IMR-90 (cell line): Measurements from ENCODE around the gene AKT3. TPM values are rescaled to one million over a fixed set of nuclear protein-coding genes. Genes with fewer than 3 reads are reported as not detected.

ENCODE experiments used
- ATAC-seq: fragments of 200-7000 bp; cut with Tn5 transposase; 2 replicates; pipeline ENCODE4 v1.9.1; 2020; ENCODE audit warnings: low read depth, mild to moderate bottlenecking, moderate library complexity
- BruUV-seq: library from RNA; stranded (reverse); fragments of 400-500 nt; replicated peaks from 2 replicates; lab custom pipeline; 2021; lab: Mats Ljungman, UMichigan
- CTCF ChIA-PET: fragments of 300-600 bp; formaldehyde crosslinking; extraction: SDS; loops from one replicate; lab custom pipeline; 2021; ENCODE audit warnings: antibody characterized with exemption; lab: Yijun Ruan, JAX
- POLR2A ChIA-PET: fragments of 300-600 bp; sonication (Branson Sonifier 250); formaldehyde crosslinking; loops from one replicate; lab custom pipeline; 2022; ENCODE audit warnings: antibody characterized with exemption; ENCODE audit not compliant: unreplicated experiment; lab: Charles Lee
- DNase-seq: peaks from one replicate; pipeline ENCODE4 v3.0.0; 2013
- H2AFZ ChIP-seq: replicated peaks from 2 replicates; pipeline ENCODE3; 2013; ENCODE audit warnings: low read length, mild to moderate bottlenecking; ENCODE audit not compliant: poor library complexity
- H2AK5ac ChIP-seq: 2 replicates; pipeline ENCODE4 v1.6.1; 2013; ENCODE audit warnings: low read depth, low read length, inconsistent platforms
- H2AK9ac ChIP-seq: replicated peaks from 2 replicates; pipeline ENCODE3; 2013; ENCODE audit warnings: mild to moderate bottlenecking, low read depth, low read length, moderate library complexity; ENCODE audit not compliant: poor library complexity
- H2BK120ac ChIP-seq: 2 replicates; pipeline ENCODE4 v1.6.1; 2013; ENCODE audit warnings: low read depth, low read length, inconsistent platforms
- H2BK15ac ChIP-seq: 3 replicates; pipeline ENCODE4 v1.6.1; 2013; ENCODE audit warnings: low read depth, low read length, inconsistent platforms
- H2BK20ac ChIP-seq: 2 replicates; pipeline ENCODE4 v1.6.1; 2013; ENCODE audit warnings: low read depth, mild to moderate bottlenecking, inconsistent platforms, low read length, moderate library complexity
- H2BK5ac ChIP-seq: 2 replicates; pipeline ENCODE4 v1.6.1; 2013; ENCODE audit warnings: mild to moderate bottlenecking, low read depth, low read length, inconsistent platforms; ENCODE audit not compliant: poor library complexity, severe bottlenecking
- H3K14ac ChIP-seq: replicated peaks from 2 replicates; pipeline ENCODE4 v1.6.1; 2013; ENCODE audit warnings: low read depth, low read length, inconsistent platforms
- H3K18ac ChIP-seq: 2 replicates; pipeline ENCODE4 v1.6.1; 2013; ENCODE audit warnings: low read depth, low read length, control low read depth
- H3K23ac ChIP-seq: 2 replicates; pipeline ENCODE4 v1.6.1; 2013; ENCODE audit warnings: low read depth, low read length, inconsistent platforms
- H3K27ac ChIP-seq: 2 replicates; pipeline ENCODE4 v1.5.1; 2013; ENCODE audit warnings: mild to moderate bottlenecking, control low read depth, low read length; ENCODE audit not compliant: insufficient read depth
- H3K27me3 ChIP-seq: 2 replicates; pipeline ENCODE4 v1.6.1; 2013; ENCODE audit warnings: low read length; ENCODE audit not compliant: control insufficient read depth, insufficient read depth
- H3K36me3 ChIP-seq: 2 replicates; pipeline ENCODE4 v1.6.1; 2013; ENCODE audit warnings: low read length, mixed read lengths; ENCODE audit not compliant: control insufficient read depth, insufficient read depth
- H3K4ac ChIP-seq: 2 replicates; pipeline ENCODE4 v1.6.1; 2013; ENCODE audit warnings: low read depth, low read length, inconsistent platforms
- H3K4me1 ChIP-seq: 2 replicates; pipeline ENCODE4 v1.6.1; 2013; ENCODE audit warnings: low read length, mixed read lengths; ENCODE audit not compliant: control insufficient read depth, insufficient read depth
- H3K4me2 ChIP-seq: 2 replicates; pipeline ENCODE4 v1.6.1; 2013; ENCODE audit warnings: low read depth, mild to moderate bottlenecking, control low read depth, low read length, moderate library complexity
- H3K4me3 ChIP-seq: 2 replicates; pipeline ENCODE4 v1.5.1; 2013; ENCODE audit warnings: low read depth, mild to moderate bottlenecking, control low read depth, low read length, moderate library complexity; ENCODE audit not compliant: insufficient read depth
- H3K56ac ChIP-seq: 2 replicates; pipeline ENCODE4 v1.6.1; 2013; ENCODE audit warnings: low read length, inconsistent platforms; ENCODE audit not compliant: insufficient read depth; ENCODE audit errors: extremely low read depth
- H3K79me1 ChIP-seq, 2 experiments: 2 replicates each; pipeline ENCODE4 v1.6.1; 2013; ENCODE audit warnings: low read length in 2 of 2, inconsistent platforms in 1 of 2, low read depth in 1 of 2
- H3K9ac ChIP-seq: 2 replicates; pipeline ENCODE4 v1.6.1; 2013; ENCODE audit warnings: low read depth, low read length, control low read depth
- H3K9me1 ChIP-seq: 2 replicates; pipeline ENCODE4 v1.6.1; 2013; ENCODE audit warnings: low read length, inconsistent platforms; ENCODE audit not compliant: insufficient read depth
- H3K9me3 ChIP-seq: 2 replicates; pipeline ENCODE4 v1.6.1; 2013; ENCODE audit warnings: low read length; ENCODE audit not compliant: control insufficient read depth, insufficient read depth
- H4K20me1 ChIP-seq: 2 replicates; pipeline ENCODE4 v1.6.1; 2013; ENCODE audit warnings: low read length, inconsistent platforms; ENCODE audit not compliant: insufficient read depth
- H4K5ac ChIP-seq: 2 replicates; pipeline ENCODE4 v1.6.1; 2013; ENCODE audit warnings: mild to moderate bottlenecking, low read depth, low read length, control low read depth
- H4K8ac ChIP-seq, 2 experiments: 2 replicates each; pipeline ENCODE4 v1.6.1; 2013; ENCODE audit warnings: low read depth in 2 of 2, low read length in 2 of 2, control low read depth in 1 of 2, inconsistent platforms in 1 of 2
- H4K91ac ChIP-seq: 2 replicates; pipeline ENCODE4 v1.6.1; 2013; ENCODE audit warnings: low read depth, low read length, inconsistent platforms; ENCODE audit not compliant: insufficient read depth
- BHLHE40 ChIP-seq: fragments of 150-350 bp; IDR thresholded peaks from 2 replicates; pipeline ENCODE4 v1.6.1; 2016; ENCODE audit warnings: mild to moderate bottlenecking, low read depth, low read length
- CEBPB ChIP-seq: IDR thresholded peaks from 2 replicates; pipeline ENCODE4 v1.6.1; 2012; ENCODE audit warnings: low read depth, low read length, improper control_type of control experiment
- CHD1 ChIP-seq: IDR thresholded peaks from 2 replicates; pipeline ENCODE4 v1.6.1; 2012; ENCODE audit warnings: low read depth, low read length, improper control_type of control experiment
- FOS ChIP-seq: fragments of 150-350 bp; IDR thresholded peaks from 2 replicates; pipeline ENCODE4 v1.6.1; 2016; ENCODE audit warnings: low read depth, low read length
- MAFK ChIP-seq: IDR thresholded peaks from 2 replicates; pipeline ENCODE4 v1.6.1; 2012; ENCODE audit warnings: low read depth, low read length, improper control_type of control experiment
- MAZ ChIP-seq: IDR thresholded peaks from 2 replicates; pipeline ENCODE4 v1.6.1; 2012; ENCODE audit warnings: low read depth, mild to moderate bottlenecking, low read length, improper control_type of control experiment, moderate library complexity, borderline replicate concordance
- MXI1 ChIP-seq: IDR thresholded peaks from 2 replicates; pipeline ENCODE4 v1.6.1; 2012; ENCODE audit warnings: low read depth, mild to moderate bottlenecking, low read length, moderate library complexity, borderline replicate concordance
- NFE2L2 ChIP-seq: fragments of 150-350 bp; IDR thresholded peaks from 2 replicates; pipeline ENCODE4 v1.6.1; 2016; ENCODE audit warnings: low read depth, mild to moderate bottlenecking, low read length
- POLR2A ChIP-seq: IDR thresholded peaks from 2 replicates; pipeline ENCODE4 v1.6.1; 2012; ENCODE audit warnings: mild to moderate bottlenecking, low read depth, low read length
- RAD21 ChIP-seq: IDR thresholded peaks from 2 replicates; pipeline ENCODE4 v1.6.1; 2012; ENCODE audit warnings: low read length, improper control_type of control experiment
- RCOR1 ChIP-seq: IDR thresholded peaks from 2 replicates; pipeline ENCODE4 v1.6.1; 2012; ENCODE audit warnings: mild to moderate bottlenecking, low read length, improper control_type of control experiment; ENCODE audit not compliant: insufficient replicate concordance
- RFX5 ChIP-seq: IDR thresholded peaks from 2 replicates; pipeline ENCODE4 v1.8.0; 2012; ENCODE audit warnings: low read depth, mild to moderate bottlenecking, low read length, moderate library complexity
- SMC3 ChIP-seq: fragments of 150-350 bp; IDR thresholded peaks from 2 replicates; pipeline ENCODE4 v1.6.1; 2016; ENCODE audit warnings: low read depth, mild to moderate bottlenecking, antibody characterized with exemption, low read length, moderate library complexity
- dilution Hi-C: fragments of 300-500 bp; cut with HindIII; formaldehyde crosslinking; loops from one replicate; pipeline ENCODE4 v1.14.3; 2018; ENCODE audit warnings: low sequenced_read_pairs; ENCODE audit not compliant: unreplicated experiment
- in situ Hi-C: fragments of 300-500 bp; cut with MboI; formaldehyde crosslinking; loops from 3 replicates; pipeline ENCODE4 v1.14.3; 2019; ENCODE audit warnings: low sequenced_read_pairs, inconsistent platforms, mixed read lengths
- intact Hi-C: fragments of 100-400 bp; cut with micrococcal nuclease; formaldehyde crosslinking; loops from 2 replicates; pipeline ENCODE4 v1.10.0; 2022
- polyA plus RNA-seq, 3 experiments: library from polyadenylated mRNA; depleted of rRNA; stranded (reverse); fragments of >200 nt; gene quantifications; 2 replicates each; pipeline ENCODE4 v1.2.3, GENCODE V29; 2012; ENCODE audit warnings: low replicate concordance in 1 of 3
- total RNA-seq: library from RNA; depleted of rRNA; stranded (reverse); fragments of >200 nt; gene quantifications from 2 replicates; pipeline ENCODE4 v1.2.3, GENCODE V29; 2012
- TF ChIP-seq, protein P1 (sequence below): fragments of 150-350 bp; IDR thresholded peaks from 2 replicates; pipeline ENCODE4 v1.6.1; 2016; ENCODE audit warnings: low read depth, mild to moderate bottlenecking, low read length, moderate library complexity, borderline replicate concordance
- TF ChIP-seq, protein P2 (sequence below): fragments of 150-350 bp; IDR thresholded peaks from 2 replicates; pipeline ENCODE4 v1.6.1; 2017; ENCODE audit warnings: mild to moderate bottlenecking, antibody characterized with exemption, low read length, low read depth
- TF ChIP-seq, protein P3 (sequence below): conservative IDR thresholded peaks from 2 replicates; pipeline ENCODE4 v1.5.1; 2012; ENCODE audit warnings: mild to moderate bottlenecking, low read depth, low read length, improper control_type of control experiment

The AKT3 gene
- total and polyA plus RNA-seq, 2 of the 4 experiments (the other 2 are of a cell fraction), result 15.2 to 19.4 TPM

GRCh38 chr1:243680860-243681259 lies 169.2 kb downstream of the AKT3 start:
- DNase-seq (no peak), ATAC-seq (no peak)
- no peak overlapping the region for H3K56ac ChIP-seq
- no peak overlapping the region for H2BK5ac ChIP-seq
- no TSS peak for BruUV-seq
- peaks cover 10% of the 10 kb centered on the region in 2 experiments; a peak in 3 of 4 replicates for H3K79me1 ChIP-seq
- no peak overlapping the region for H4K8ac ChIP-seq
- H3K9ac ChIP-seq, result no peak overlapping the region
- H2BK120ac ChIP-seq, result no peak overlapping the region
- no peak overlapping the region for H2BK20ac ChIP-seq
- in situ Hi-C loops, result no loop called here
- no peak overlapping the region for H3K4me3 ChIP-seq
- no peak overlapping the region; the same call in 1 of the 2 replicates for H3K23ac ChIP-seq
- H2BK15ac ChIP-seq, result no peak overlapping the region
- no peak overlapping the region for H2AK9ac ChIP-seq
- no peak overlapping the region for H3K14ac ChIP-seq
- H2AK5ac ChIP-seq, result no peak overlapping the region
- H4K91ac ChIP-seq, result no peak overlapping the region
- no peaks in the 10 kb centered on the region for H3K9me3 ChIP-seq
- ChIA-PET POLR2A (interaction anchor here (0.6 kb wide), 1 partner anchor 609 kb away, joined by 3 read pairs; no protein-coding TSS in a partner anchor), CTCF (no interaction called here)
- no peaks in the 10 kb centered on the region for H4K20me1 ChIP-seq
- no peak overlapping the region for H3K4ac ChIP-seq
- no peak overlapping the region for H2AFZ ChIP-seq
- TF ChIP-seq POLR2A (no peak), CEBPB (no peak), BHLHE40 (no peak), MXI1 (no peak), SMC3 (no peak), CHD1 (no peak), NFE2L2 (no peak), RCOR1 (no peak), FOS (no peak), MAFK (no peak), MAZ (no peak), RFX5 (no peak), RAD21 (no peak)
- TF ChIP-seq, protein P1, sequence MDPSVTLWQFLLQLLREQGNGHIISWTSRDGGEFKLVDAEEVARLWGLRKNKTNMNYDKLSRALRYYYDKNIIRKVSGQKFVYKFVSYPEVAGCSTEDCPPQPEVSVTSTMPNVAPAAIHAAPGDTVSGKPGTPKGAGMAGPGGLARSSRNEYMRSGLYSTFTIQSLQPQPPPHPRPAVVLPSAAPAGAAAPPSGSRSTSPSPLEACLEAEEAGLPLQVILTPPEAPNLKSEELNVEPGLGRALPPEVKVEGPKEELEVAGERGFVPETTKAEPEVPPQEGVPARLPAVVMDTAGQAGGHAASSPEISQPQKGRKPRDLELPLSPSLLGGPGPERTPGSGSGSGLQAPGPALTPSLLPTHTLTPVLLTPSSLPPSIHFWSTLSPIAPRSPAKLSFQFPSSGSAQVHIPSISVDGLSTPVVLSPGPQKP, result no peak
- TF ChIP-seq, protein P2, sequence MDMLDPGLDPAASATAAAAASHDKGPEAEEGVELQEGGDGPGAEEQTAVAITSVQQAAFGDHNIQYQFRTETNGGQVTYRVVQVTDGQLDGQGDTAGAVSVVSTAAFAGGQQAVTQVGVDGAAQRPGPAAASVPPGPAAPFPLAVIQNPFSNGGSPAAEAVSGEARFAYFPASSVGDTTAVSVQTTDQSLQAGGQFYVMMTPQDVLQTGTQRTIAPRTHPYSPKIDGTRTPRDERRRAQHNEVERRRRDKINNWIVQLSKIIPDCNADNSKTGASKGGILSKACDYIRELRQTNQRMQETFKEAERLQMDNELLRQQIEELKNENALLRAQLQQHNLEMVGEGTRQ, result no peak
- TF ChIP-seq, protein P3, sequence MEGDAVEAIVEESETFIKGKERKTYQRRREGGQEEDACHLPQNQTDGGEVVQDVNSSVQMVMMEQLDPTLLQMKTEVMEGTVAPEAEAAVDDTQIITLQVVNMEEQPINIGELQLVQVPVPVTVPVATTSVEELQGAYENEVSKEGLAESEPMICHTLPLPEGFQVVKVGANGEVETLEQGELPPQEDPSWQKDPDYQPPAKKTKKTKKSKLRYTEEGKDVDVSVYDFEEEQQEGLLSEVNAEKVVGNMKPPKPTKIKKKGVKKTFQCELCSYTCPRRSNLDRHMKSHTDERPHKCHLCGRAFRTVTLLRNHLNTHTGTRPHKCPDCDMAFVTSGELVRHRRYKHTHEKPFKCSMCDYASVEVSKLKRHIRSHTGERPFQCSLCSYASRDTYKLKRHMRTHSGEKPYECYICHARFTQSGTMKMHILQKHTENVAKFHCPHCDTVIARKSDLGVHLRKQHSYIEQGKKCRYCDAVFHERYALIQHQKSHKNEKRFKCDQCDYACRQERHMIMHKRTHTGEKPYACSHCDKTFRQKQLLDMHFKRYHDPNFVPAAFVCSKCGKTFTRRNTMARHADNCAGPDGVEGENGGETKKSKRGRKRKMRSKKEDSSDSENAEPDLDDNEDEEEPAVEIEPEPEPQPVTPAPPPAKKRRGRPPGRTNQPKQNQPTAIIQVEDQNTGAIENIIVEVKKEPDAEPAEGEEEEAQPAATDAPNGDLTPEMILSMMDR, result no peak
- H3K27ac ChIP-seq, result no peak overlapping the region
- no peak overlapping the region for H4K5ac ChIP-seq
- H3K36me3 ChIP-seq, result no peaks in the 10 kb centered on the region
- no peak overlapping the region for H3K18ac ChIP-seq
- no peaks in the 10 kb centered on the region for H3K9me1 ChIP-seq
- H3K4me2 ChIP-seq, result no peak overlapping the region
- dilution Hi-C loops, result no loop called here
- intact Hi-C loops, result no loop called here
- no peaks in the 10 kb centered on the region for H3K4me1 ChIP-seq
- no peaks in the 10 kb centered on the region for H3K27me3 ChIP-seq
